WTC11 (cell line): ENCODE results near the gene FBXO24. TPM values are rescaled to one million over a fixed set of nuclear protein-coding genes. Genes with fewer than 3 reads are reported as not detected.

Experiments
- ATAC-seq: fragments of 200-7000 bp; cut with Tn5 transposase; 2 replicates; pipeline ENCODE4 v1.10.0; 2021; ENCODE audit warnings: mild to moderate bottlenecking, moderate library complexity
- CTCF ChIA-PET: fragments of 300-600 bp; sonication (Branson Sonifier 250); formaldehyde crosslinking; loops from one replicate; lab custom pipeline; 2021; ENCODE audit warnings: antibody characterized with exemption; lab: Charles Lee
- POLR2A ChIA-PET: fragments of 350-600 bp; sonication (Branson Sonifier 250); formaldehyde crosslinking; loops from one replicate; lab custom pipeline; 2021; ENCODE audit warnings: antibody characterized with exemption; lab: Charles Lee
- DNase-seq: peaks from one replicate; pipeline ENCODE4 v3.0.0; 2021; ENCODE audit warnings: low spot score
- H3K27ac Mint-ChIP-seq: 2 replicates; pipeline ENCODE4 v1.8.0; 2021; ENCODE audit warnings: mixed read lengths
- H3K27me3 Mint-ChIP-seq: 2 replicates; pipeline ENCODE4 v1.8.0; 2021; ENCODE audit warnings: low read depth, mild to moderate bottlenecking, moderate library complexity, mixed read lengths
- H3K36me3 Mint-ChIP-seq: 2 replicates; pipeline ENCODE4 v1.8.0; 2021; ENCODE audit warnings: mixed read lengths
- H3K4me1 Mint-ChIP-seq: 2 replicates; pipeline ENCODE4 v1.8.0; 2022; ENCODE audit warnings: mixed read lengths
- H3K4me3 Mint-ChIP-seq: 2 replicates; pipeline ENCODE4 v1.8.0; 2021; ENCODE audit warnings: mild to moderate bottlenecking, moderate library complexity, mixed read lengths
- H3K9me3 Mint-ChIP-seq: 2 replicates; pipeline ENCODE4 v1.8.0; 2021; ENCODE audit warnings: mixed read lengths
- CDX4 ChIP-seq: fragments of 250-450 bp; sonication (Bioruptor Pico); IDR thresholded peaks from 2 replicates; pipeline ENCODE4 v1.9.0; 2021; ENCODE audit warnings: moderate library complexity, mild to moderate bottlenecking, inconsistent platforms, borderline replicate concordance
- CREM ChIP-seq: sonication (generic); formaldehyde crosslinking; IDR thresholded peaks from 2 replicates; pipeline ENCODE4 v1.8.1; 2022; ENCODE audit warnings: mild to moderate bottlenecking, missing genetic modification reagents, moderate library complexity
- ESRRA ChIP-seq: sonication (generic); formaldehyde crosslinking; IDR thresholded peaks from 2 replicates; pipeline ENCODE4 v1.8.1; 2022; ENCODE audit warnings: mild to moderate bottlenecking, missing genetic modification reagents, borderline replicate concordance
- FOXK1 ChIP-seq: sonication (generic); formaldehyde crosslinking; IDR thresholded peaks from 2 replicates; pipeline ENCODE4 v1.8.0; 2022; ENCODE audit warnings: mild to moderate bottlenecking, moderate library complexity, missing genetic modification reagents
- GABPB1 ChIP-seq: sonication (generic); formaldehyde crosslinking; IDR thresholded peaks from 2 replicates; pipeline ENCODE4 v1.8.1; 2023; ENCODE audit warnings: mild to moderate bottlenecking, missing genetic modification reagents
- GTF2I ChIP-seq: fragments of 250-450 bp; sonication (Bioruptor Pico); conservative IDR thresholded peaks from 2 replicates; pipeline ENCODE4 v1.4.0; 2021; ENCODE audit warnings: mild to moderate bottlenecking
- IRF2 ChIP-seq: sonication (generic); formaldehyde crosslinking; IDR thresholded peaks from 2 replicates; pipeline ENCODE4 v1.8.0; 2022; ENCODE audit warnings: low read depth, missing genetic modification reagents, borderline replicate concordance
- KAT7 ChIP-seq: sonication (generic); formaldehyde crosslinking; IDR thresholded peaks from 2 replicates; pipeline ENCODE4 v1.8.1; 2023; ENCODE audit warnings: missing genetic modification reagents, mild to moderate bottlenecking, borderline replicate concordance
- PREB ChIP-seq: sonication (generic); formaldehyde crosslinking; IDR thresholded peaks from 2 replicates; pipeline ENCODE4 v1.8.1; 2022; ENCODE audit warnings: mild to moderate bottlenecking, missing genetic modification reagents, moderate library complexity, borderline replicate concordance
- SMAD3 ChIP-seq: sonication (generic); formaldehyde crosslinking; IDR thresholded peaks from 2 replicates; pipeline ENCODE4 v1.8.0; 2022; ENCODE audit warnings: missing genetic modification reagents, mild to moderate bottlenecking, borderline replicate concordance
- SP1 ChIP-seq: sonication (generic); formaldehyde crosslinking; conservative IDR thresholded peaks from 2 replicates; pipeline ENCODE4 v1.8.1; 2022; ENCODE audit warnings: missing genetic modification reagents
- TP53 ChIP-seq: sonication (generic); formaldehyde crosslinking; IDR thresholded peaks from 2 replicates; pipeline ENCODE4 v1.8.1; 2023; ENCODE audit warnings: mild to moderate bottlenecking, missing genetic modification reagents
- USF1 ChIP-seq: sonication (generic); formaldehyde crosslinking; IDR thresholded peaks from 2 replicates; pipeline ENCODE4 v1.8.0; 2022; ENCODE audit warnings: mild to moderate bottlenecking, missing genetic modification reagents
- ZNF219 ChIP-seq: sonication (generic); formaldehyde crosslinking; IDR thresholded peaks from 2 replicates; pipeline ENCODE4 v1.8.0; 2023; ENCODE audit warnings: missing genetic modification reagents, mild to moderate bottlenecking, borderline replicate concordance
- ZNF416 ChIP-seq: fragments of 250-450 bp; sonication (Bioruptor Pico); IDR thresholded peaks from 2 replicates; pipeline ENCODE4 v1.9.0; 2021; ENCODE audit warnings: mild to moderate bottlenecking, inconsistent platforms
- total RNA-seq: library from RNA; stranded (reverse); gene quantifications from 3 replicates; pipeline ENCODE4 v1.2.3, GENCODE V29; 2021
- TF ChIP-seq, protein P1 (sequence below): sonication (generic); formaldehyde crosslinking; IDR thresholded peaks from 2 replicates; pipeline ENCODE4 v1.8.1; 2023; ENCODE audit warnings: mild to moderate bottlenecking, missing genetic modification reagents
- TF ChIP-seq, protein P2 (sequence below): fragments of 250-450 bp; sonication (Bioruptor Pico); IDR thresholded peaks from 2 replicates; pipeline ENCODE4 v1.9.0; 2021; ENCODE audit warnings: mild to moderate bottlenecking
- TF ChIP-seq, protein P3 (sequence below): fragments of 200-600 bp; IDR thresholded peaks from 2 replicates; pipeline ENCODE4 v1.8.0; 2022; ENCODE audit warnings: antibody characterized with exemption
- TF ChIP-seq, protein P4 (sequence below): sonication (generic); formaldehyde crosslinking; IDR thresholded peaks from 2 replicates; pipeline ENCODE4 v1.8.1; 2023; ENCODE audit warnings: mild to moderate bottlenecking, missing genetic modification reagents, borderline replicate concordance

Gene FBXO24
- total RNA-seq, 1 experiment from 2014 or later: 0.70 TPM

DNA sequence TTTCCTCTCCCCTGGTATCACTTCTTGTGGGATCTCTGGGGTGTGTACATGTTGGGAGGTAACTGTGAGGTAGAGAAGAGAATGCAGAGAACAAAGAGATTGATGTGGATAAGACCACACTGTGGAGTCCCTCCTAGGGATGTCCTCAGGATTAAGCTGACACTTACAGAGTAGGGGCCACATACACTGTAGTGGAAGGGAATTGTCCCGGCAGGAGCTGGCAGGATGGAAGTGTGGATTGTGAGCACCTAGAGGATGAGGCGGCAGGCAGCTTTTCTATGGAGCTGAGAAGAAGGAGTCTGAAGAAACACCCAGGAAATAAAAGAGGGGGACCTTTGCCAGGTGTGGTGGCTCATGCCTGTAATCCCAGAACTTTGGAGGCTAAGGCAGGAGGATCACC lies 33.6 kb upstream of the FBXO24 start:
- POLR2A ChIA-PET: no interaction called here
- CTCF ChIA-PET: interaction anchor here (0.6 kb wide), 1 partner anchor 83 kb away, joined by 3 read pairs; no protein-coding TSS in a partner anchor
- peaks cover 3% of the 10 kb centered on the region; the same call in 1 of the 2 replicates for H3K4me1 Mint-ChIP-seq
- no peaks in the 10 kb centered on the region for H3K9me3 Mint-ChIP-seq
- no peak for DNase-seq
- TF ChIP-seq FOXK1 (CRISPR knock-in tag) (no peak), ZNF416 (no peak)
- H3K27ac Mint-ChIP-seq: peak overlapping the region; percentile 42; the same call in 1 of the 2 replicates
- no peaks in the 10 kb centered on the region for H3K27me3 Mint-ChIP-seq
- H3K36me3 Mint-ChIP-seq: peaks cover 5% of the 10 kb centered on the region
- ATAC-seq: no peak
- H3K4me3 Mint-ChIP-seq: no peak overlapping the region

DNA sequence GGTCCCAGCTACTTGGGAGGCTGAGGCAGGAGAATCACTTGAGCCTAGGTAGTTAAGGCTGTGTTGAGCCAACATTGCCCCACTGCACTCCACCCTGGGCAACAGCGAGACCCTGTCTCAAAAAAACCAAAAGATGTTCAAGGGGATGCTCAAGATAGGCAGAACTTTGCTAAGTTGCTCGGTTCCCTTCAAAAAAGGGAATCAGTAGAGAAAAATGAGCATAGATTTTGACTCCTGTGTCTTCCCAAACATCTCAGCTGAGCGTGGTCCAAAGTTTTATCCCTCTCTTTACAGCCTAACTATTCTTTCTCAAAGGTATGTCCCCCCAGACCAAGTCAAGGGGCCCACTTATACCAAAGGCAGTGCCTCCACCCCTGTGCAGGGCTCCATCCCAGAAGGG lies 33.1 kb upstream of the FBXO24 start:
- H3K27ac Mint-ChIP-seq: no peak overlapping the region
- H3K27me3 Mint-ChIP-seq: no peaks in the 10 kb centered on the region
- H3K4me1 Mint-ChIP-seq: no peaks in the 10 kb centered on the region
- ChIA-PET POLR2A (no interaction called here), CTCF (interaction anchor here (0.6 to 0.8 kb wide), 2 partner anchors 84 to 87 kb away, joined by 3 read pairs; no protein-coding TSS in a partner anchor)
- H3K9me3 Mint-ChIP-seq: no peaks in the 10 kb centered on the region
- H3K36me3 Mint-ChIP-seq: peaks cover 5% of the 10 kb centered on the region
- DNase-seq (no peak), ATAC-seq (no peak)
- H3K4me3 Mint-ChIP-seq: no peak overlapping the region
- no peak for TF ChIP-seq USF1 (CRISPR knock-in tag)
- TF ChIP-seq KAT7: no peak
- no peak for TF ChIP-seq IRF2
- TF ChIP-seq CDX4 (CRISPR knock-in tag): no peak
- TF ChIP-seq SMAD3 (CRISPR knock-in tag): no peak
- no peak for TF ChIP-seq ZNF219 (CRISPR knock-in tag)
- TF ChIP-seq, protein P1, sequence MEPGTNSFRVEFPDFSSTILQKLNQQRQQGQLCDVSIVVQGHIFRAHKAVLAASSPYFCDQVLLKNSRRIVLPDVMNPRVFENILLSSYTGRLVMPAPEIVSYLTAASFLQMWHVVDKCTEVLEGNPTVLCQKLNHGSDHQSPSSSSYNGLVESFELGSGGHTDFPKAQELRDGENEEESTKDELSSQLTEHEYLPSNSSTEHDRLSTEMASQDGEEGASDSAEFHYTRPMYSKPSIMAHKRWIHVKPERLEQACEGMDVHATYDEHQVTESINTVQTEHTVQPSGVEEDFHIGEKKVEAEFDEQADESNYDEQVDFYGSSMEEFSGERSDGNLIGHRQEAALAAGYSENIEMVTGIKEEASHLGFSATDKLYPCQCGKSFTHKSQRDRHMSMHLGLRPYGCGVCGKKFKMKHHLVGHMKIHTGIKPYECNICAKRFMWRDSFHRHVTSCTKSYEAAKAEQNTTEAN (CRISPR knock-in tag): no peak
- no peak for TF ChIP-seq TP53
- TF ChIP-seq SP1 (CRISPR knock-in tag): no peak
- TF ChIP-seq, protein P2, sequence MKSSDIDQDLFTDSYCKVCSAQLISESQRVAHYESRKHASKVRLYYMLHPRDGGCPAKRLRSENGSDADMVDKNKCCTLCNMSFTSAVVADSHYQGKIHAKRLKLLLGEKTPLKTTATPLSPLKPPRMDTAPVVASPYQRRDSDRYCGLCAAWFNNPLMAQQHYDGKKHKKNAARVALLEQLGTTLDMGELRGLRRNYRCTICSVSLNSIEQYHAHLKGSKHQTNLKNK (CRISPR knock-in tag): no peak
- TF ChIP-seq, protein P3, sequence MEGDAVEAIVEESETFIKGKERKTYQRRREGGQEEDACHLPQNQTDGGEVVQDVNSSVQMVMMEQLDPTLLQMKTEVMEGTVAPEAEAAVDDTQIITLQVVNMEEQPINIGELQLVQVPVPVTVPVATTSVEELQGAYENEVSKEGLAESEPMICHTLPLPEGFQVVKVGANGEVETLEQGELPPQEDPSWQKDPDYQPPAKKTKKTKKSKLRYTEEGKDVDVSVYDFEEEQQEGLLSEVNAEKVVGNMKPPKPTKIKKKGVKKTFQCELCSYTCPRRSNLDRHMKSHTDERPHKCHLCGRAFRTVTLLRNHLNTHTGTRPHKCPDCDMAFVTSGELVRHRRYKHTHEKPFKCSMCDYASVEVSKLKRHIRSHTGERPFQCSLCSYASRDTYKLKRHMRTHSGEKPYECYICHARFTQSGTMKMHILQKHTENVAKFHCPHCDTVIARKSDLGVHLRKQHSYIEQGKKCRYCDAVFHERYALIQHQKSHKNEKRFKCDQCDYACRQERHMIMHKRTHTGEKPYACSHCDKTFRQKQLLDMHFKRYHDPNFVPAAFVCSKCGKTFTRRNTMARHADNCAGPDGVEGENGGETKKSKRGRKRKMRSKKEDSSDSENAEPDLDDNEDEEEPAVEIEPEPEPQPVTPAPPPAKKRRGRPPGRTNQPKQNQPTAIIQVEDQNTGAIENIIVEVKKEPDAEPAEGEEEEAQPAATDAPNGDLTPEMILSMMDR: no peak
- TF ChIP-seq, protein P4, sequence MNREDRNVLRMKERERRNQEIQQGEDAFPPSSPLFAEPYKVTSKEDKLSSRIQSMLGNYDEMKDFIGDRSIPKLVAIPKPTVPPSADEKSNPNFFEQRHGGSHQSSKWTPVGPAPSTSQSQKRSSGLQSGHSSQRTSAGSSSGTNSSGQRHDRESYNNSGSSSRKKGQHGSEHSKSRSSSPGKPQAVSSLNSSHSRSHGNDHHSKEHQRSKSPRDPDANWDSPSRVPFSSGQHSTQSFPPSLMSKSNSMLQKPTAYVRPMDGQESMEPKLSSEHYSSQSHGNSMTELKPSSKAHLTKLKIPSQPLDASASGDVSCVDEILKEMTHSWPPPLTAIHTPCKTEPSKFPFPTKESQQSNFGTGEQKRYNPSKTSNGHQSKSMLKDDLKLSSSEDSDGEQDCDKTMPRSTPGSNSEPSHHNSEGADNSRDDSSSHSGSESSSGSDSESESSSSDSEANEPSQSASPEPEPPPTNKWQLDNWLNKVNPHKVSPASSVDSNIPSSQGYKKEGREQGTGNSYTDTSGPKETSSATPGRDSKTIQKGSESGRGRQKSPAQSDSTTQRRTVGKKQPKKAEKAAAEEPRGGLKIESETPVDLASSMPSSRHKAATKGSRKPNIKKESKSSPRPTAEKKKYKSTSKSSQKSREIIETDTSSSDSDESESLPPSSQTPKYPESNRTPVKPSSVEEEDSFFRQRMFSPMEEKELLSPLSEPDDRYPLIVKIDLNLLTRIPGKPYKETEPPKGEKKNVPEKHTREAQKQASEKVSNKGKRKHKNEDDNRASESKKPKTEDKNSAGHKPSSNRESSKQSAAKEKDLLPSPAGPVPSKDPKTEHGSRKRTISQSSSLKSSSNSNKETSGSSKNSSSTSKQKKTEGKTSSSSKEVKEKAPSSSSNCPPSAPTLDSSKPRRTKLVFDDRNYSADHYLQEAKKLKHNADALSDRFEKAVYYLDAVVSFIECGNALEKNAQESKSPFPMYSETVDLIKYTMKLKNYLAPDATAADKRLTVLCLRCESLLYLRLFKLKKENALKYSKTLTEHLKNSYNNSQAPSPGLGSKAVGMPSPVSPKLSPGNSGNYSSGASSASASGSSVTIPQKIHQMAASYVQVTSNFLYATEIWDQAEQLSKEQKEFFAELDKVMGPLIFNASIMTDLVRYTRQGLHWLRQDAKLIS (CRISPR knock-in tag): no peak
- TF ChIP-seq GTF2I (CRISPR knock-in tag): no peak
- TF ChIP-seq PREB (CRISPR knock-in tag): no peak
- TF ChIP-seq CREM (CRISPR knock-in tag): no peak
- TF ChIP-seq GABPB1 (CRISPR knock-in tag): no peak
- TF ChIP-seq ESRRA: no peak
